HG03066 (cell line): ENCODE data around the gene HLCS.
"Not testable (repeated sequence)": the region's sequence is repeated elsewhere in the genome, so short reads cannot be mapped to it uniquely, and the experiment has no call there.

Source experiments
- ATAC-seq: cut with Tn5 transposase; IDR thresholded peaks from one replicate; pipeline ENCODE4 v1.9.1; 2021; ENCODE audit warnings: low read depth; ENCODE audit not compliant: unreplicated experiment

The HLCS gene

DNA sequence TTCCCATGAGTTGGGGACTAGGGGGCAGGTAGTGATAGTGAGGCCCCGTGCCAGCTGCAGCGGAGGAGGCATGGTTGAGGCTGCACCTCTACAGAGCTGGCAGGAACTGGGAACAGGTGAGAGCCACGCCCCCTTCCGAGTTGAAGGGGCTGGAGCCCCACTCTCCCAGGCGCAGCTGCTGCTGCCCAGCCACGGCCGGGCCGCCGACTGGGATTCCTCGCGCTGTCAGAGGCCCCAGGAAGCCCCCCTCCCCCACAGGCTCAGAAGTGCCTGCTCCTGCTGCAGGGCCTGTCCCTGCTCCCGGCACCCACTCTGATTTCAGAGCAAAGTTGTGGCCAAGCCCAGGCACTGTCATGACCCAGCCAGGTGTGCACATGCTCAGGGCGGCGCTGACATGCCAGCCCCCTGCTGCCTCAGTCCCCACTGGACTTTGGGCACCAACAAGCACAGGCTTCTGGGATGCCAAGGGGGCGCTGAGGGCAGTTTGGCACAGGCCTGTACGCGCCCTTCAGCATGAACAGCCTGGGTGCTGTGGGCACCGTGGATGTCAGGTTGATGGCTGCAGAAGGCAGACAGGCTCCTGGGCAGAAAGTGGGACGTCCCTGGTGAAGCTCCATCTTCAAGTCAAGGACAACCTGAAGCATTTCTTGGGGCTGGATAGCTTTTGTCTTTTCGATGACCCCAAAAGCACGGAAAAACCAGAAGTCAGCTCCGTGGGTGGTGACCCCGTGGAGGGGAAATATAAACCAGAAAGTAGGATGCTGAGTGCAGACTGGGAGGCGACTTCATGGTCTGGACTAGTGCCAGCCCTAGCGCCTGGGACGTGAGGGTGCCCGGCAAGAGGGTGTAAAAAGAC lies 146.1 kb downstream of the HLCS start:
- no peak for ATAC-seq

DNA sequence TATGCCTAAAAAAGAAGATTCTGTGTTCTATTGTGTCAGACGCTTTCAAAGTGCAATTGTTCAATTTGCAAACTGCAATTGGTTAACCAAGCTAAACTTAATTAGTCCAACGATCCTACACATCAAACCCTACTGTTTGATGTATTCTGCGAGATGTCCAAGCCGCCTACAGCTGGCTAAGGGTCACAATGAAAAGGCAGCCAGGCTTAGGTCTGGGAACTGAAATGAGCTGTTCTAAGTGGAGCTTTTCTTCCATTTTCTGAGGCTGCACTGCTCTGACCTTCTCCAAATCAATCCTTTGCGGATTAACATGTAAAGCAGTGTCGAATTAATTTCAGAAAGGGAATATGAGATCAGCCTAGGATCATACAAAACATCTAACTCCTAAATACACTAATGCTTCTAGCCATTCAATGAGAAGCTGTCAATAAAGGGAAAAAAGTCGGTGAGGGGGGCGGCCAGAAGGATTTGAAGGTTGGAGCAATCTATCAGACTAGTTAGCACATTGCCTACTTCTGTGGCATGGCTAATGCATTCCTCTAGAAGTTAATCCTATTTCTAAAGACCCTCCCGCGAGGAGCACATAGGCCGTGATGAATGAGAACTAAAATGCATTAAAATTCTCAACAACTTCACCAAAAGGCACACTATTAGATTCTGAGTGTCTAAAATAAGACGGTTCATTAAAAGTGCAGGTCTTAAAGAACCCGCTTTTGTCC lies 148.6 kb downstream of the HLCS start:
- no peak for ATAC-seq

- no peak for ATAC-seq
Measured at GRCh38 chr21:36816561-36817130, 149.8 kb downstream of the HLCS start.

DNA sequence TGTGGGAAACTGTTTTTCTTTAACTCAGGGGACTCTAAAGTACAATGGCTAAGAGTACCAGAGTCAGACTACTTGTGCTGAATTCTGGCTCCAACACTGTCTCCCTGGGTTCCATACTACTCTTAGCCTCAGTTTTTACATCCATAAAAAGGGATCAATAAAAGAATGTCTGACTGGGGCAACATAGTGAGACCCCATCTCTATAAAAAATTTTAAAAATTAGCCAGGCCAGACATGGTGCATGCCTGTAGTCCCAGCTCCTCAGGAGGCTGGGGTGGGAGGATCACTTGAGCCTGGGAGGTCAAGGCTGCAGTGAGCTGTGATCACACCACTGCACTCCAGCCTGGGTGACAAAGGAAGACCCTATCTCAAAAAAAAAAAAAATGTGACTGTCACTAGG lies 150.4 kb downstream of the HLCS start:
- ATAC-seq = not testable (repeated sequence)

DNA sequence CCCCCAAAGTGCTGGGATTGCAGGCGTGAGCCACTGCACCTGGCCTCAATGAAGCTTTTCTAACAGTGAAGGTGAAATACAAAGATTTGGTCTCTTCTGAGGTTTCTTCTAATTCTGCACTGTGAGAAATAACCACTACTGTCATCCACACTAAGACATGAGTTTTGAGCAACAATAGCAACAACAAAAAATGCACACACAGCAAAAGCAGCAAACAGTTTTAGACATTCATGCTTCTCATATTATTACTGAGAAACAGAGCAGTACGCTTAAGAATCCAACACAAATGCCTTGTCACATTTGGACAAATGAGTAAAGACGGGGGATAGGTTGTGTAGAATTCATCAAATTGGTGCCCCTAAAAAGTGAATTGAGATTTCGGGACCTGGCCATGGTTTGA lies 151.2 kb downstream of the HLCS start:
- ATAC-seq = no peak

GRCh38 chr21:36813052-36813451 lies 153.4 kb downstream of the HLCS start:
- ATAC-seq = no peak

GRCh38 chr21:36811762-36812161 lies 154.7 kb downstream of the HLCS start:
- no peak for ATAC-seq

DNA sequence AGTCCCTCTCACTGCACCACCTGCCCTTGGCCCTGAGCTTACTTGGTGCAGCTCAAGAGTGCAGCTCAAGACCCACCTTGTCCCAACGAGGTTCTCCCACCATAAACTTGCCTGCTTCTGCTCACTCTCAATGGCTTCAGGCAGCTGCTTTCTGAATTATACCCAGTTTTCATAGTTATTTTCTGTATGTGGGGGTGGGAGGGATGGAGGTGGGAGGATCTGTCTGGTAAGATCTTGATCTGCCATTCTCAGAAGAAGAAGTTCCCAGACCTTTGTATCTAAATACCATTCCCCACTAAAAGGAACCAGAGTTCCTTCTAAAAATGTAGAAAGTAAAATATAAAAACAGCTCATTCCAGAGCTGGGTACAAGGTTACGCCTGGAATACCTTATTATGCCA lies 156.0 kb downstream of the HLCS start:
- ATAC-seq = no peak

GRCh38 chr21:36807422-36807928 lies 159.0 kb downstream of the HLCS start:
- ATAC-seq = no peak

DNA sequence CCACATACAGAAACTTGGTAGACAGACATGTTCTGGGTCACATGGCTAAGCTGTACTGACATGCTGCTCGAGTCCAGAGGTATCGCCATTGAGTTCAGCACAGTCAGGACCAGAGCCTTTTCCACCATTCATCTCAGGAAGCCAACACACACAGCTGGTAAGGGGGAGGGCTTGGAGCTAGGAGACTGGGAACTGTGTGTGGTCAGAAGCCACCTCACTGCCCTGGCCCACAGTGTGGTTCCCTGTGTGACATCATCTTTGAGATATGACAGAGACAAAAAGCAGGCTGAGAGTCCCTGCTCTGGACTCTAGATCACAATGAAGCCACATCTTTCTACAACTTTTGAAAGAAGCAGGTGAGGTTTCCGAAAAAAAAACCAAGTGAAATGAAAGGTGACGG lies 160.4 kb downstream of the HLCS start:
- ATAC-seq = no peak

GRCh38 chr21:36804874-36805611 lies 161.4 kb downstream of the HLCS start:
- ATAC-seq = no peak

DNA sequence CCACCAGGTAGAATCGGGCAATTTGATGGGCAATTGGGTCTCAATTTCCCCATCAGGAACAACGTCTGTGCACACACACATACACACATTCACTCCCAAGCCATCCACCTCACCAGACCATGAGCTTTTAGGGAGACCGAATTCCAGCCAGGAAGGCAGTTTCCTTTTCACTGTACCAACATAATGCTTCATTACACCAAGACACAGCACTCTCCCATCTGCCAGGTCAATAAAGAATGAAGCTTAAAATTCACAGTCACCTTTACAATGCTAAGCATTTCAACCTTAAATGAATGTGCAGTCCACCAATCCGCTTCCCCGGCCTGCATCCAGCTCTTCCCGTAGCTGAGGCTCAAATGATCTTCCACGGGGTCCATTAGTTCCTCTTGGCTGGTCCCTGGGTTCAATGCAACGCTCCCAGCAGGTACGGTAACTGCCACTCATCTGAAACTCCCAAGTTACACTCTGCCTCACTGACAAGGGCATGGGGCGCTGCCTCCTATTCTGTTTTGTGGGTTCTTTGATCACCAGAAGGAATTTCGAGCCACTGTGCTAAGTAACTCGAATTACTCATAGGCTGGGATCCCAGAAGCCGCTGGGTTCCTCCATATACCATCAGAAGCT lies 162.5 kb downstream of the HLCS start:
- ATAC-seq = no peak

DNA sequence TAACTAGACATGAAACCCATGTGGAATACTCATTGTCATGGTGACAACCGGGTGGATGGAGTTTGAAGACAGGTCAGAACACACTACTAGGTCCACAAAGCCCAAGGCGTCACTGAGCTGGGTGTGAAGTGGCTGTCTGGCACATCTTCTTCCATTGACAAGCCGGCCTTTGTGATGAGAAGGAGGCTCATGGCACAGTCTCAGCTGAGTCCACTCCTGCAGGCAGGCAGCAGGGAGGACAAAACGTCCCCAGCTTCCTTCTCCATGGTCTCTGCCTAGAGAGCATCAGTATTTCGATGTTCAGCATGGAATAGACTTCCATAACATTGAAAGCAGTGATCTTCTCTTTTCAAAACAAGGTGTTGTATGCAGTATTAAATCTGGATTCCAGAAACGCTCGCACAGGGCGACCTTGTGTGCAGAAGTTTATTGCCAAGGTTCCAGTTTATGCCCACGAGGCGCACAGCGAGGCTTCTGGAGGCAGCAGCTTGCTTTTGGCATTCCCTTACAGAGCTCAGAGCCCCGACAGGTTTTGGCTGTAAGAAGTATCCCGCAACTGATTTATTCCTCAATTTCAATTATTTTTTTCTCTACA lies 163.3 kb downstream of the HLCS start:
- ATAC-seq = no peak

DNA sequence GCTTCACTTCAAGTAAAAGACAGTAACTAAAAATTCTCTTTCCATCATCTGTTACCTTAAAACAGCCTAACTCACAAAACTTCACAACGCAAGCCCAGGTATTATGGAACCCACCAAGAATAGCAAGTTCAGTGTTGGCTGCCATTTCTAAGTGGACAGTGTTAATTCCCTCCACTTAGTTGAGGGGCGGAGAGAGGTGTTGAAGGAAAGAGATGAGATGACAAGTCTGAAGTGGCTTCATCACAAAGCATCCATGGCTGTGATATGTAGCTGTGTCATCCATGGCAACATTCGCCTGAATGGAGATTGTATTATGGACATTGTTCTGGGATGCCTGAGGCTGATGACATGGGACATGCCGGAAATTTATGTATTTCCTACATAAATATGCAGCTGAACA lies 165.7 kb downstream of the HLCS start:
- ATAC-seq = no peak

GRCh38 chr21:36799869-36800268 lies 166.6 kb downstream of the HLCS start:
- no peak for ATAC-seq

DNA sequence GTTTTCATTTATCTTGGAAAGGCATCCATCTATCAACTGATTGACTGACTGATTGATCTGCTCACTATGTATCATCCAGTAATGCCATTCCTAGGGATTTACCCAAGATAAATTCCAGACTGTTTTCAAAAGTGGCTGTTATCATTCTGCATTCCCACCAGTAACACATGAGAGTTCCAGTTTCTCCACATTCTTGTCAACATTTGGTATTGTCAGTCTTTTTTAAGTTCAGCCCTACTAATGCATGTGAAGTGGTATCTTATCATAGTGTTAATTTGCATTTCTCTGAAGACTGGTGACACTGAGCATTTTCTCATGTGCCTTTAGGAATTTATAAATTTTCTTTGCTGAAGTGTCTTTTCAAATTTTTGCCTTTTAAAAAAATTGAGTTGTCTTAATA lies 168.0 kb downstream of the HLCS start:
- no peak for ATAC-seq

DNA sequence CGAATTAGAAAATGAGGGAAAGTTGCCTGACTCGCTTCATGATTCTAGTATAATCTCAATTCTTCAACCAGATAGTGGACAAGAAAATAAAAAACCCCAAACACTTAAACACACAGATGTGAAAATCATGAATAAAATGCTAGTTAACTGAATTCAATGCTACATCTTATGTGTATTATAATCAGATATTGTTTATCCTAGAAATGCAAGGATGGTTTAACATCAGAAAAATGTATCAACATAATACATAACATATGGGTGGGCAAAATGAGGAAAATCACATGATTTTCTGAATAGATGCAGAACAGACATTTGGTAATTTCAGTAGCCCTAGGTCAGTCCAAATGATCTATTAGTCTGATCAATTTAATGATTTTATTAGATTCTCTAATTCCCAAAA lies 170.4 kb downstream of the HLCS start:
- ATAC-seq = no peak

- no peak for ATAC-seq
Measured at GRCh38 chr21:36792505-36792967, 173.9 kb downstream of the HLCS start.

GRCh38 chr21:36791695-36792470 lies 174.6 kb downstream of the HLCS start:
- ATAC-seq = no peak
